ENCODE measurements around the gene SLC29A3.

- TF ChIP-seq CTCF (IDR thresholded peaks at IDR 0.05) (no peak), POLR2A (IDR thresholded peaks at IDR 0.05) (no peak)
Measured at GRCh38 chr10:71399946-71400345, 80.9 kb downstream of the SLC29A3 start.

Measured in uterus (tissue), 2 donors.